GM18861 (cell line): ENCODE results near the gene STPG3.

Experiments
- ATAC-seq: cut with Tn5 transposase; IDR thresholded peaks from one replicate; pipeline ENCODE4 v1.9.1; 2021; ENCODE audit not compliant: unreplicated experiment

STPG3 gene

GRCh38 chr9:137264067-137264466 lies 13.0 kb downstream of the STPG3 start:
- ATAC-seq: no peak

GRCh38 chr9:137265496-137266161 lies 14.5 kb downstream of the STPG3 start:
- no peak for ATAC-seq

- no peak for ATAC-seq
Observed at GRCh38 chr9:137266162-137266527, 15.1 kb downstream of the STPG3 start.

DNA sequence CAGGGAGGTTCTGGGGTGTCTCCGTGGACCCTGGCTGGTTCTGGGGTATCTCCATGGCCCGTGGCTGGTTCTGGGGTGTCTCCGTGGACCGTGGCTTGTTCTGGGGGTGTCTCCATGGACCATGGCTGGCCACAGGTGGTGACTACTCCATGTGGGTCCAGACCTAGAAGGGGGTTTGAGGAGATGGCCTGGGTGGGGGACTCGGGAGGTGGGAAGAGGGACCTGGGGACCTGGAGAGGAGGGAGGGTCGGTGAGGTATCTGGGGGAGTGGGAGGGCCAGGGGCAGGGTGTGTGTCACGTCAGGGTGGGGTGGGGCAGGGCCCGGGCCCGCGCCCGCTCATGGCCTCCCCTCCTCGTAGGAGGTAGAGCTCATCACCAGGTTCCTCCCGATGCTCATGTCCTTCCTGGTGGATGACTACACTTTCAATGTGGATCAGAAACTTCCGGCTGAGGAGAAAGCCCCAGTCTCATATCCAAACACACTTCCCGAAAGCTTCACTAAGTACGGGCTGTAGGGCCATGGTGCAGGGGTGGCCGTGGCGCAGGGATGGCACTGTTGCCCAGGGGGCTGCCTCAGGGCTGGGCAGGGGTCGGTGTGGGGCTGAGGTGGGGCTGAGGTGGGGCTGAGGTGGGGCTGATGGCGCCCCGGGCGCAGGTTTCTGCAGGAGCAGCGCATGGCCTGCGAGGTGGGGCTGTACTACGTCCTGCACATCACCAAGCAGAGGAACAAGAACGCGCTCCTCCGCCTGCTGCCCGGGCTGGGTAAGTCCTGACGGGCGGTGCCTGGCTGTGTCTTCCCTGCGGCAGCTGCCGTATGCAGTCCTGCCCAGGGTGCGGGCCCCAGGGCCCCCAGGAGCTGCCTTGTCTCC lies 15.7 kb downstream of the STPG3 start:
- ATAC-seq: no peak

DNA sequence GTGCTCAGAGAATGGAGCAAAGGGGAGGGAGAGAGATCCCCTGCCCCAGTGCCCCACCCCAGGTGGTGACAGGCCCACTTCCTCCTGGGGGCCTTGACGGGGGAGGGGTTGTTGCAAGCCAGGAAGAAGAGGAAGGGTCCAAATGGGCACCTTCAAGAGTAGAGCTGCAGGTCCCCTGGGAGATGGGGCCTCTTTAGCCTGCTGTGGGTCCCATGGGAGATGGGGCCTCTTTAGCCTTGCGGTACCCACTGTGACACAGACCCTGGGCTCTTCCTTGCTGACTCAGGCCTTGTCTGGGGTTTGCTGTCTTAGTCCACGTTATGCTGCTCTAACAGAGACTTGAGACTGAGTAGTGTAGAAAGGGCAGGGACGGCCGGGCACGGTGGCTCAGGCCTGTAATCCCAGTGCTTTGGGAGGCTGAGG lies 16.9 kb downstream of the STPG3 start:
- ATAC-seq: peak; percentile 42

- ATAC-seq: no peak
Observed at GRCh38 chr9:137268538-137269201, 17.6 kb downstream of the STPG3 start.

- ATAC-seq: peak; percentile 44
Observed at GRCh38 chr9:137269231-137269772, 18.2 kb downstream of the STPG3 start.

DNA sequence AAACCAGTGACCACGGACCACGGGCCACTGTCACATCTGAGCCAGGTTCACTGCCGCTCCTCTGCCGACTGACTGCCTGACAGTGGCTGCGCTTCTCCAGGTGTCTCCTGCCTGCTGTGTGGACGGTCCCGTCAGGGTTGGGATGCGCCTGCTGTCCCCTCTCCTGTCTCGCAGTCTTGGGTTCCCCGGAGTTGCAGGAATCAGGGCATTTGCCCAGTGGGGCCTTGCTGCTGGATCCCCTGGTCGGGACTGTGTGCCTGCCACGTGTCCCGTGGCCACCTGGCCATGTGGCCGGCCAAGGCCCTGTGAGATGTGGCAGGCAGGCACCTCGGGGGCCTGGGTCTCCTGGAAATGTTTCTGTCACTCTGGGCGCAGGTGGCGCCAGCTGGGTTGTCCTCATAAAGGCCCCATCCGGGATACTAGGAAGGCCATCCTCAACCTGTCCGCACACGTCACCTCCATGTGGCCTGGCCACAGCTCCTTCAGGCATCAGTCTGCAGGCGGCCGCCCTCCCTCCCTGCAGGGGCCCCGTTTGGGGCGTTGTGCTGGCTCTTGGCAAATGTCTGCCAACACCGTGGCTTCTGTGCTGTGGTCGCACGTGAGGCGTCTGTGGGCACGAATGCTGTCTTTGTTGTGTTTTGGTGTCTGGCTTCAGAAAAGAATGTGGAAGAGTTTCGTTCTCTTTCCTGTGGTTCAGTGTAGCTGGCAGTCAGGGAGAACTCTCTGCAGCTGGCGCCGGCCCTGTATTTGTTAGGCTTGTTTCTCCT lies 20.0 kb downstream of the STPG3 start:
- no peak for ATAC-seq

- ATAC-seq: no peak
Observed at GRCh38 chr9:137271696-137272076, 20.6 kb downstream of the STPG3 start.

- ATAC-seq: no peak
Observed at GRCh38 chr9:137272241-137273094, 21.4 kb downstream of the STPG3 start.

DNA sequence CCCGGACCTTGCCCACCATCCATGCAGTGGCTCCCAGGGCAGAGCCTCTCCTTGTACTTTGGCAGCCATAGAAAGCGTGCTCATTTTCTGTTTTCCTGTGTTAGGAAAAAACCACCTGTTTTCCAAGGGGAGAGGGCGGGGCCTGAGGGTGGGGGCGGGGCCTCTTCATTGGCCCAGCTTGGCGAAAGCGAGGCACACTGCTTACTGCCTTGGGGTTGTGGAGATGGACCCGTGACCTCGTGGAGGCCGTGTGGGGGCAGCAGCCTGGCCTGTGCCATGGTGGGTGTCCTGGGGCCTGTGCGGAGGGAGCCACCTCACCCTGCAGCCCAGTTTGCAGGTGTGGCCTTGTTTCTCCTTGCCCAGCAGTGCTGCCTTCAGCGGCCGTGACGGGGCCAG lies 22.0 kb downstream of the STPG3 start:
- no peak for ATAC-seq

GRCh38 chr9:137273611-137274320 lies 22.7 kb downstream of the STPG3 start:
- ATAC-seq: no peak

GRCh38 chr9:137275203-137275587 lies 24.1 kb downstream of the STPG3 start:
- ATAC-seq: no peak

GRCh38 chr9:137275588-137276472 lies 24.7 kb downstream of the STPG3 start:
- no peak for ATAC-seq

DNA sequence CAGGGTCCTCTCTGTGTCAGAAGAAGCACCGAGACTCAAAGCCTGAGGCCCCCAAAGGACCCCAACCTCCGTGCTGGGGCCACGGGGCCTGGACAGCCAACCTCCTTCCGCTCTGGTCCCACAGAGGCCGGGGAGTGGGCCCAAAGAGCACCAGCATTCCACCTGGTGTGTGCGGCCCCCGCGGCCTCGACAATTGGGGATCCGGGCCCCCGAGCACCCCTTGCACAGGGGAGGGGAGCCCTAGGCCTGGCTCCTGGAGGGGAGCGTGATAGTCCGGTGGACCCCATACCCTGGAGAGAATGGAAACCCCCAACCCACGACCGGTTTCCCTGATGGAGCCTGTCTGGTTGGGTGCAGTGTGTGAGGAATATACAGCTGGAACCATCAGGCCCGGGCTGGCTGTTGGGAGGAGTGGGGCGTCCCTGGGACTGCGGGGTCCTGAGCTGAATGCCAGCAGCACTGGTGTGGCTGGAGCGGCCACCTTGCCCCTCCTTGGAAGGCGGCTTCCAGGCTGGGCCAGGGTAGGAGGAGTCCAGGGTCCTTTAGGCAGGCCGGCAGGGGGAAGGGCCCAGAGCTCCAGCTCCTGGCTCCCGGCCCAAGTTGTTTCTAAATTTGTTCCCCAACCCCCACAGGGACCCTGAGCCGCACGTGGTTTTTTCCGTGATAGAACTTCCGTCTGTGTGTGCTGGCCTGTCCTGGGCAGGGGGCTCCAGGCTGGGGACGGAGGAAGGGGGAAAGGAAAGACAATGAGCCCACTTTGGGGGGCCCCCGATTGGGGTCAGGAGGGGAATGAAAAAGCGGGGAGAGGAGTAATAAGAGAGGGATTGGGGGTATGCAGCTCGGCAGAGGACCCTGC lies 25.6 kb downstream of the STPG3 start:
- no peak for ATAC-seq

DNA sequence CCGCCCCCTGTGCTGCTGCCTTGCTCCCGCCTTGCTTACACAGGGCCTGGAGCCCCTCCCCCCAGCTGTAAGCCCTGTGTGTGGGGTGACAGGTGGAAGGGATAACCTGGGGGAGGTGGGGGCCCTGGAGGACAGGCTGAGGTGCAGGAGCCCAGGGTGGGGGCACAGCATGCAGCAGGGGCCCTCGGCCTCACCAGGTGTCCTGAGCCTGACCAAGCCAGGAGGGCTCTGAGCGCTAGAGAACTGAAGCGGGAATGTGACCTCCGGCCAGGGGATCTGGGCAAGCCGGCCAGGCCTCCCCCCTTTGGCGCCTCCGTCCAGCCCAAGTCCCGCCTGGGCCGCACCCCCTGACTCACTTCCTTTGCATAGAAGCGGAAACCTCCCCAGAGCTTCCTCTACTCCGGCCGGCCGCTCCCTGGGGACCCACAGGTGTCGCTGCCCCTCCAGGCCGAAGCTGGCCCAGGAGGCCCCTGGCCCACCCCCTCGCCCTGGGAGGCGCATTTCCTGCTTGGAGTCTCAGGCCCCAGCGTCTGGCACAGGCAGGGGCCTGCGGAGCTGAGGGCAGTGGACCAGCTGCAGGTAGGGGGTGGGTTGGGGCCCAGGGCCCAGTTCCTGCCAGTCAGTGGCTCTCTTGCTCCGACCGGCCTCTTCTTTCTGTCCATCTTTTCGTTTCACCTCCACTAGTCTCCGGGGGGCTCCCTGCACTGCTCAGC lies 26.4 kb downstream of the STPG3 start, which contains the start of gene TOR4A:
Gene TOR4A, plus strand, starts transcription at position 398 of the 713 bp plus-strand sequence. CDS start 964 bp downstream, outside the sequence.
- peak; percentile 70 for ATAC-seq
